HG03196 (cell line): ENCODE data around the gene MAML3.

Experiments
- ATAC-seq: cut with Tn5 transposase; IDR thresholded peaks from one replicate; pipeline ENCODE4 v1.9.1; 2021; ENCODE audit not compliant: unreplicated experiment

The MAML3 gene

GRCh38 chr4:139797287-139797686 is 356.7 kb downstream of the MAML3 start:
- no peak for ATAC-seq

GRCh38 chr4:139795527-139796314 is 358.3 kb downstream of the MAML3 start:
- ATAC-seq, result no peak

GRCh38 chr4:139794158-139794954 is 359.6 kb downstream of the MAML3 start:
- no peak for ATAC-seq

- ATAC-seq, result no peak
Observed at GRCh38 chr4:139791681-139792080, 362.3 kb downstream of the MAML3 start.

GRCh38 chr4:139790291-139790690 is 363.7 kb downstream of the MAML3 start:
- ATAC-seq, result no peak

GRCh38 chr4:139789096-139789654 is 364.8 kb downstream of the MAML3 start:
- no peak for ATAC-seq

- ATAC-seq, result no peak
Observed at GRCh38 chr4:139786494-139787354, 367.3 kb downstream of the MAML3 start.

- ATAC-seq, result no peak
Observed at GRCh38 chr4:139785356-139785755, 368.6 kb downstream of the MAML3 start.

- ATAC-seq, result no peak
Observed at GRCh38 chr4:139783741-139784484, 370.1 kb downstream of the MAML3 start.

- no peak for ATAC-seq
Observed at GRCh38 chr4:139782926-139783522, 371.0 kb downstream of the MAML3 start.

- no peak for ATAC-seq
Observed at GRCh38 chr4:139781066-139781465, 372.9 kb downstream of the MAML3 start.

- no peak for ATAC-seq
Observed at GRCh38 chr4:139779691-139780090, 374.3 kb downstream of the MAML3 start.

- no peak for ATAC-seq
Observed at GRCh38 chr4:139777757-139778156, 376.2 kb downstream of the MAML3 start.

GRCh38 chr4:139776235-139776634 is 377.7 kb downstream of the MAML3 start:
- no peak for ATAC-seq

GRCh38 chr4:139774759-139775487 is 379.1 kb downstream of the MAML3 start:
- ATAC-seq, result no peak

- no peak for ATAC-seq
Observed at GRCh38 chr4:139773560-139774318, 380.2 kb downstream of the MAML3 start.

- ATAC-seq, result no peak
Observed at GRCh38 chr4:139770361-139770760, 383.6 kb downstream of the MAML3 start.

- ATAC-seq, result no peak
Observed at GRCh38 chr4:139769364-139769763, 384.6 kb downstream of the MAML3 start.
